ENCODE measurements around the gene PAX7.

DNA sequence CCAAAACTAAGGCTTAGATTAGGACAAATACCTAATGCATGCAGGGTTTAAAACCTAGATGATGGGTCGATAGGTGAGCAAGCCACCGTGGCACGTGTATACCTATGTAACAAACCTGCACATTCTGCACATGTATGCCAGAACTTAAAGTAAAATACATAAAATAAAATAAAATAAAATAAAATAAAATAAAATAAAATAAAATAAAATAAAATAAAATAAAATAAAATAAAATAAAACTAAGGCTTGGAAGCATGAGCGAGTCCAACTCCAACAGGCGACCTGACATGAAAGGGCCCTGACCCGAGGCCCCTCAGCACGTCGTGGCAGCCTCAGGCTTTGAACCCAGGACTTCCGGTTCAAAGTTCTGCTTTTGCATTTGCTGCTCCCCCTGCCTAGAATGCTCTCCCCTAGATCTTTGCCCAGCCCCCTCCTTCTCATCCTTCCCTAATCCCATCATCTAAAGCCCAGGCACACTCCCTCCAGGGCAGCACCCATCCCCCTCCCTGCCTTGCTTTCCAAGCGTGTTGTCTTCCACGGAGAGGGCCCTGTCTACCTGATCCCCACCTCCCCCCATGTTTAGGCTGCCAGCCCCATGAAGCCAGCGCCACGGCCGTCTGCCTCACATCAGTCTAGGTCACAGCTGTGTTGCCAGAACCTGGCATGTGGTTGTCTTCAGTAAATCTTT, 164.5 kb downstream of the PAX7 start:
- TF ChIP-seq, protein P1, sequence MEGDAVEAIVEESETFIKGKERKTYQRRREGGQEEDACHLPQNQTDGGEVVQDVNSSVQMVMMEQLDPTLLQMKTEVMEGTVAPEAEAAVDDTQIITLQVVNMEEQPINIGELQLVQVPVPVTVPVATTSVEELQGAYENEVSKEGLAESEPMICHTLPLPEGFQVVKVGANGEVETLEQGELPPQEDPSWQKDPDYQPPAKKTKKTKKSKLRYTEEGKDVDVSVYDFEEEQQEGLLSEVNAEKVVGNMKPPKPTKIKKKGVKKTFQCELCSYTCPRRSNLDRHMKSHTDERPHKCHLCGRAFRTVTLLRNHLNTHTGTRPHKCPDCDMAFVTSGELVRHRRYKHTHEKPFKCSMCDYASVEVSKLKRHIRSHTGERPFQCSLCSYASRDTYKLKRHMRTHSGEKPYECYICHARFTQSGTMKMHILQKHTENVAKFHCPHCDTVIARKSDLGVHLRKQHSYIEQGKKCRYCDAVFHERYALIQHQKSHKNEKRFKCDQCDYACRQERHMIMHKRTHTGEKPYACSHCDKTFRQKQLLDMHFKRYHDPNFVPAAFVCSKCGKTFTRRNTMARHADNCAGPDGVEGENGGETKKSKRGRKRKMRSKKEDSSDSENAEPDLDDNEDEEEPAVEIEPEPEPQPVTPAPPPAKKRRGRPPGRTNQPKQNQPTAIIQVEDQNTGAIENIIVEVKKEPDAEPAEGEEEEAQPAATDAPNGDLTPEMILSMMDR (IDR thresholded peaks at IDR 0.05), result no peak
- TF ChIP-seq POLR2A (IDR thresholded peaks at IDR 0.05), result no peak
